Neural progenitor cell (in vitro differentiated cells): ENCODE measurements around the gene TTLL5.

ENCODE experiments used
- EZH2 ChIP-seq: fragments of 200-600 bp; sonication (generic); IDR thresholded peaks from 2 replicates; pipeline ENCODE4 v1.6.1; 2017; ENCODE audit warnings: antibody characterized with exemption, mild to moderate bottlenecking, moderate library complexity
- EZH2phosphoT487 ChIP-seq: fragments of 200-600 bp; sonication (generic); IDR thresholded peaks from 2 replicates; pipeline ENCODE4 v1.6.1; 2017; ENCODE audit warnings: antibody characterized with exemption
- TF ChIP-seq, protein P1 (sequence below): fragments of 200-600 bp; sonication (generic); IDR thresholded peaks from 2 replicates; pipeline ENCODE4 v1.5.1; 2017; ENCODE audit warnings: antibody characterized with exemption, mild to moderate bottlenecking

DNA sequence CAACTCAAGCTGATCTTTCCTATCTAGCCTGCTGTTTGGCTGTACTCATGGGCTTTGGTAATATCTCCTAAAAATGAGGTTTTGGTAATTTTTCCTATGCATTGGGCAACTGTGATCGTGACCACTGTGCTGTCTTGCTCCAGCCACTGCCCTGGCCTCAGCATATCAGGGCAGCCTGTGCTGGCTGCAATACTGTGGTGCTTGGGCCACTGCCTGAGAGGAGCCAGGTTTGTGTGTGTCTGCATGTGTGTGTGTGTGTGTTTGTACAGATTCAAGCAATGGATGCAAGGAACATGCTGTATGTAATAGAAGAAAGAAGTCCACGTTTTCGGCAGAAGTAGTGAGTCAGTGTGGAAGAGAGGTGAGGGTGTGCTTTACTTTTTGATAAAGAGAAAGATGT, 13.4 kb upstream of the TTLL5 start:
- TF ChIP-seq, protein P1, sequence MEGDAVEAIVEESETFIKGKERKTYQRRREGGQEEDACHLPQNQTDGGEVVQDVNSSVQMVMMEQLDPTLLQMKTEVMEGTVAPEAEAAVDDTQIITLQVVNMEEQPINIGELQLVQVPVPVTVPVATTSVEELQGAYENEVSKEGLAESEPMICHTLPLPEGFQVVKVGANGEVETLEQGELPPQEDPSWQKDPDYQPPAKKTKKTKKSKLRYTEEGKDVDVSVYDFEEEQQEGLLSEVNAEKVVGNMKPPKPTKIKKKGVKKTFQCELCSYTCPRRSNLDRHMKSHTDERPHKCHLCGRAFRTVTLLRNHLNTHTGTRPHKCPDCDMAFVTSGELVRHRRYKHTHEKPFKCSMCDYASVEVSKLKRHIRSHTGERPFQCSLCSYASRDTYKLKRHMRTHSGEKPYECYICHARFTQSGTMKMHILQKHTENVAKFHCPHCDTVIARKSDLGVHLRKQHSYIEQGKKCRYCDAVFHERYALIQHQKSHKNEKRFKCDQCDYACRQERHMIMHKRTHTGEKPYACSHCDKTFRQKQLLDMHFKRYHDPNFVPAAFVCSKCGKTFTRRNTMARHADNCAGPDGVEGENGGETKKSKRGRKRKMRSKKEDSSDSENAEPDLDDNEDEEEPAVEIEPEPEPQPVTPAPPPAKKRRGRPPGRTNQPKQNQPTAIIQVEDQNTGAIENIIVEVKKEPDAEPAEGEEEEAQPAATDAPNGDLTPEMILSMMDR: no peak
- TF ChIP-seq EZH2phosphoT487: no peak
- TF ChIP-seq EZH2: no peak
